NCI-H128 (cell line): Measurements from ENCODE around the gene PPFIBP2.

Experiments
- DNase-seq: peaks from one replicate; lab custom pipeline; 2025; ENCODE audit not compliant: unreplicated experiment; lab: John Stamatoyannopoulos, UW

The PPFIBP2 gene

DNA sequence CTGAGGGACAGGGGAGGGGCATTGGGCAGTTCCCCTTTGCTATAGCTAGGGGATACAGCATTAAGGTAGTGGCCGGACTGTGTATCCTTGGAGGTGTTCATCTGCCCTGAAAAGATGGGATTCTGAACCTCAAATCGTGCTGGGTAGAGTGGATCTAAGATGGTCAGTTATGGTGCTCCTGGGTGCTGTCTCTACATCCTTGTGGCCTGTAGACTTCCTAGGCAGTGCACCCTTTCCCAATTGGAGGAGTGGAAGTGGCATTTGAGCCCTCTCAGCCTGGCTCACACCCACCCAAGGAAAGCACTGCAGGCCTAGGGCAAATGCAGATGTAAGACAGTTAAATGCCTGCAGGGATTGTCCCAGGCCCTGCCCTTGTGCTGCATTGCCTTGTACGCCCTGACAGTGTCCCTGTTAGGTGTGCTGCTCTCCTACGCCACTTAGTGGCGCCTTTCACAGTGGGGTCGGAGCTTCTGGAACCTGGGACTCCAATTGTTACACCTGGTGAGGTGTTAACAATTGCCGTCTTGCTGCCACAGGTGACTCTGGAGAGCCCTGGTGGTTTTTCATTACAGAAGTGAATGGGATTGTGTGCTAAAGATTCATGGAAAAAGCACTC, 35.0 kb downstream of the PPFIBP2 start:
- no peak for DNase-seq

DNA sequence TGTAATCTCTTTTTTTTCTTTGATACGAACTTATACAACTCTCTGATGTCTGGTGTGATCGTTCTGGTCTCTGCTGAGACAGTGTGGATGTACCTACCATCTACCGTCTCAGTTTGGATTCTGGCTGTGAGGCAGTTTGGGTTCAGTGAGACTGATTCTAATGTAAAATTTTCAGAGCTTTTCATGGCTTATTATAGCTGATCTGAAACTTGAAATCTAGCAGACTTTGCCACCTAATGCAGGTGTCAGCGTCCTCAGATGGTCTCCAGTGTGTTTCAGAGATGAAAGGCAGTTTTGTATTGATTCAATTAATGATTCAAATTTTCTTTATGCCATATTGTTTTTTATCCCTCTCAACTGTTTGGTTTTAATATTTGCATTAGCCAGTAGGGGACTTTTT, 35.9 kb downstream of the PPFIBP2 start:
- DNase-seq, result no peak

DNA sequence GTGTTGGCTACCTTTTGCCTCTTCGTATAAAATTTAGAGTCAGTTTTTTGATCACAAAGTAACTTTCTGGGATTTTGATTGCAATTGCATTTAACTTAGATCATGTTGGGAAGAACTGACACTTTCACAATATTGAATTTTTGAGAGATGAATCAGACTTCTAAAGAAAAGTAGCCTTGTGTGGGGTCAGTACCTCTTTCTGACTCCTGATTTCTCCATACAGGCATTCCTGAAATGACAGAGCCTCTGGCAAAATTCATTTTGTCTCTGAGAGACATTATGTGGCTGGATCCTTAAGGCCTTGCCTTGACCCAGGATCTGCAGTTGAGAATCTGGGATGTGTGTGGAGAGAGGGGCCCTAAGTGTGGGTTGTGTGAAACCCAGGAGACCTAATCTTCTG, 37.8 kb downstream of the PPFIBP2 start:
- no peak for DNase-seq

DNA sequence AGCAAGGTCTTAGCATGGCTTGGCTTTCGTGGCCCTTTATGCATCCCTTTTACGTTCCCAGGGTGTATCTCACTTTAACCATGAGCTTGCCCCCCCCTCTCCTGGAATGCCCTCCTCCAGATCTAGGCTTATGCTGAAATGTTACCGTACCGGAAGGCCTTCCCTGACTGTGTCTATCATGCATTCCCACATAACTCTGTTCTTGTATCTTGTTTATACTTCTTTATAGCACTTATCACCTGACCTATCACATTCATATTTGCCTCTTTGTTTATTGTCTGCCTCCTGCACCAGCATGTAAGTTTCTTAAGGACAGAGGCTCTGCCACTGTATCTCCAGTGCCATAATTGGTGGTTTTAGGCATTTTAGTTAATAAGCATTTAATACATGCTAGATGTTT, 38.9 kb downstream of the PPFIBP2 start:
- DNase-seq, result no peak

DNA sequence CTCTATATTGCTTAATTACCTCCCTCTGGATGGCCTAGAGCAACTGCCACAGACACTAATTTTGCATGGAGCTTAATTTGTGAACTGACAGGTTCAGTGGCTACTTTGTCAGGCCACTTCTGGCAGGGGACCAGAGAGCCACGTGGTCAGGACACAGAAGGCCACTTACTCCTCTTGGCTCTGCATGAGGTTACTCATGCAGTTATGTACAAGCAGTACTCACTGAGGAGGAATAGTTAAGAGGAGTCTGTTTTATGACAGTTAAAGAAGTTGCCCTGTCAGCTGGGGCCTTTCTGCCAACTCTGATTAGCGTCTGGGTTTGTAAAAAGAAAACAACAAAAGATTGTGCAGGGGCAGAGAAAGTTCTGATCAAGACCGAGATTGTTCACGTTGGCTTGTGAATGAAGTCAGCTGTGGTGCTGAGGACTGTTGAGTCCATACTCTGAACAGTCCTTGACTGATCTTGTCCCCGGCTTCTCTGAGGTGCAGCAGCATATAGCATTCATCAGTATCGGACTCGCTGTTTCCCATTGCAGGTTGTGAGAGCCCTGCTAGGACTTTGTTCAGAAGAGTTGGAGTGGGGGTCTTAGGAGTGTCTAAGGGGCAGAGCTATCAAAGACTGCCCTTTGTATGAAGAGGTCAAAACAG, 41.4 kb downstream of the PPFIBP2 start:
- no peak for DNase-seq

DNA sequence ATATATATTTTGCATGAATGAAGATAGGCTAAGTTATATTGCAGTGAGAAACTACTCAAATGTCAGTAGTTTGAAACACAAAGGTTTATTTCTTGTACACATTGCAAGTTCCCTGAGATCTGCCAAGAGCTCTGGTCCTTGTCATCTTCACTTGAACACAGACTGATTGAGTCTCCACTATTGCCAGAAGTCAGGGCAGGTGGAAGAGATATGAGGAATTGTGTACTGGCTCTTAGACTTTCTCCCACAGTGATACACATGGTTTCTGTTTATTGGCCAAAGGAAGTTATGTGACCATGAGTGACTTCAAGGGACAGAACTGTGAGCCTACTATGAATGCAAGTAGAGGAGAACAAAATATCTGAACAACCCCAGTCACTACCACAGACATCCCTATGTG, 44.2 kb downstream of the PPFIBP2 start:
- no peak for DNase-seq

DNA sequence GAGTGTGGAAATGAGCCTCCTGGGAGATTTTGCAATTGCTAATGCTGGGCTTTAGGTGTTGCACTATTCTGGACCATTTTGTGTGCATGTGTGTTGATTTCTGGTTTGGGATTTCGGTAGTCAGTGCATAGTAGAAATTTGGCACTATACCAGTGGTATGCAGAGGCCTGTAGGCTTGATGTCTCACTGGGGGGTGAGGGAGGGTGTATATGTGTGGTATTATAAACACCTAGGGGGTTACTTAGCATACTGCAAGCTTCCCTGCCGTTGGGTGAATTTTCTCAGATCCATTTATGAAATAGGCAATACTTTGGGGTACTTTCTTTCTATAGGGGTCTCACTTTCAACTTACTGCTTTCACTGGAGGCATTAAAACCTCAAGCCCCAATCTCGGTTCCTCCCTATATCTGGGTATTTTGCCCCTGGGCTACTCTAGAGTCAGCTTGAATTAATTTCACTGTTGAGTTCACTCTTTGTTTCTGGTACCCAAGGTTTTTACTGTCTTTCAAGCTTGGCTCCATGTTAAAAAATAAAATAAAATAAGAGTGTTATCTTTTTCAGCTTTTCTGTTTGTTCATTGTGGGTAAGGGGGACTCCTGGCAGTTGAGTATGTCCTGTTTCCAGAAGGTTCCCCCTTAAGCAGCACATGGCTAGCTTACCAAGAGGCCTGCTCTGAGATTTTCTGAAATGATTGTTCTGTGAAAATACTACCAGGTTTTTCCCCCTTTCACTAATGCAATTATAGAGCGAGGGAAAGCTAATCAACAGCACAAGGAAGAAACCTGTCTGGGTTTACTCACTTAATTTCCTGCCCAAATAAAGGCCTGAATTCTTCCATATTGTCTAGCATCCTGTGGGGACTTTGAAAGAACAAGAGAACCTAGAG, 45.8 kb downstream of the PPFIBP2 start:
- no peak for DNase-seq

DNA sequence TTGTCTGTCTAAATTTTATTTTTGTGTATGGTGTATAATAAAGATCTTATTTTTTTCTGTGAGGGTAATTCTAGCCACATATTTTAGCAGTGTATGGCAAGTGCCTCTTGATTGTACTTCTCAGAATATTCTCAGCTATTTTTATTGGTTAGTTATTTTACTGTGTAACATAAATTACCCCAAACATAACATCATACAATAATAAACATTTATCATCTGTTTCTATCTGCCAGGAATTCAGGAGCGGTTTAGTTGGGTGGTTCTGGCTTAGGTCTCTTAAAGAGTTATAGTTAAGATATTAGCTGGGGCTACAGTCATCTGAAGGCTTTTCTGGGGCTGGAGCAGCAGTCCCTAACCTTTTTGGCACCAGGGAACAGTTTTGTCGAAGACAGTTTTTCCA, 47.8 kb downstream of the PPFIBP2 start:
- no peak for DNase-seq

DNA sequence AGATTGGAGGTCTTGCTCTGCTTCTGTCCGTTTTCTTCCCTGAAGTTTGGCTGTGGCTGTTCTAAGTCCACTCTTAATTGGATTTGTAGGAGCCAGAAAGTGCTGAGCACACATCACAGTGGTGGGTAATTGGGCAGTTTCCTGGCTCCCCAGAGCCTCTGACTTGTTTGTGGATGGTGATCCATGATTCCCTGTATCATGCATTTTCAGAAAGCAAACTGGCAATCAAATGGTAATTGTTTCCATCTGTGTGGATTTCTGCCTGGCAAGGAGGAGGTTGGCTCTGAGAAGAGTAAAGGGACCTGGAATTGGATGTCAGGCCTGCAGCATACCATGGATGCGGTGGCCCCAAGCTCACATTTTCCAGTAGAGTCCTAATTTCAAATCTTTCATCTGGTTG, 49.5 kb downstream of the PPFIBP2 start:
- no peak for DNase-seq

DNA sequence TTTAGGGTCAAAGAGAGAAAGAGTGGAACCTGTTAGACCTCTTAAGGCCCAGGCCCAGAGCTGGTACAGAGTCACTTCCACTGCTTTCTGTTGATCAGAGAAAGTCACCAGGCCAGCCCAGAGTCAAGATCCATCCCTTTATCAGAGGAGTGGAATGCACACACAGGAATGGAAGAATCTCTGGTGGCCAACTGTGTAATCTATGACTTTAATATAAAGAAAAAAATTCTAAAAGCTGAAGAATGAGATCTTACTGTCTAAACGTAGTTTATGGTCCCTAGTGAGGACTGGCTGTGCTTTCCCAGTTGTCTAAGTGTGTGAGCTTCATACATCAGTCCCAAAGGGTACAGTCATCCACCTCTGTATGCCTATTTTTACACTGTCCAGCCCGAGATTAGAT, 51.0 kb downstream of the PPFIBP2 start:
- no peak for DNase-seq

DNA sequence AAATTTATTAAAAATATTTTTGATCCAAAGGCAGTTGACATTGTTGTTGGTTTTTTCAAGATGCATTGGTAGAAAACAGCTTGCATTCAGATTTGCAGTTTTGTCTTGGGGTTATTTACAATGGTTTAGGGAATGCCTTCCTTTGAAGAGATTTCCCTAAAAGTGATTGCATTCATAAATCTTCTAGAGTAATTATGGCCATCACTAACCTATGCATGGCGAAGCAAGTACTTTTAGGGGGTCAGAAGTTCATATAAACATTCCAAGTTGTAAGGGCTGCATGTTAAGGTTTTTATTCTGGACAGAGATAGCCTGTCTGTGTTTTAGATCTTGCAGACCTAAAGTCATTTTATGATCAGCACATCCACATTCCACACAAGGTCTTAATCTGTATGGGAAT, 53.5 kb downstream of the PPFIBP2 start:
- no peak for DNase-seq

DNA sequence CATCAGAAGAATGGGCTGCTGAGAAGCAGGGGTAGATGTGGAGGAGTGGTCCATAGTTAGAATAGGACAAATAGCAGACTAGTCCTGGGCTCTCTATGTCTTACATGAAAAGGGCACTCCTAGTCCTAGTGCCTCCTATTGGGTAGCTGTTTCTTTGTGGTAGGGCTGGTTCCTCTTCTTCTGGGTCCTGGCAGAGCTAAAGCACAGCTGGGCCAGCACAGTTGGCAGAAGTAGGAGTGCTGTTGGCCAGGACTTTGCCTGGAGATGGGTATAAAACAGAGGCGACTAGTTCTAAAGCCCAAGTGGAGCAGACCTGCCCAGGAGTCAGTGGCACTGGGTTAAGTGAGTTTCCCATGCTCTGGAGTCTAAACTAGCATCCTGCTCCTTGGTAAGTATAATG, 55.2 kb downstream of the PPFIBP2 start:
- DNase-seq, result no peak

DNA sequence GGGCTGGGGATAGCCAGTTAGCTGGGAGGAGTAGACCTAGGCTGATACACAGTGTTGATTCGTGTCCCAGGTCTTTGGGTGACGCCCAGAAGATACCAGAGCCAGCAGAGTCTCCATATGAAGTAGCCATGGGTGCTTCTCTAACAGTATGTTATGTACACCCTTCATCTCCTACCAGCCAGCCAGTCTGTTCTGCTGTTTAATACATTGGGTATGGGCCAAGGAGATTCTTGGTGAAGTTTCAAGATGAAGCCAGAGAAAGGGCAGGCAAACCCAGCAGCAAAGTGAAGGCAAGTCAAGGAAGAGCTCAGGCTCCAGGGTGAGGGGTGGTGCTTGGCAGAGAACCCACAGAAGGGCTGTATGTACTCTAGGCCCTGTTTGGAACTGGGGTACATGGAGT, 56.4 kb downstream of the PPFIBP2 start:
- DNase-seq, result no peak

DNA sequence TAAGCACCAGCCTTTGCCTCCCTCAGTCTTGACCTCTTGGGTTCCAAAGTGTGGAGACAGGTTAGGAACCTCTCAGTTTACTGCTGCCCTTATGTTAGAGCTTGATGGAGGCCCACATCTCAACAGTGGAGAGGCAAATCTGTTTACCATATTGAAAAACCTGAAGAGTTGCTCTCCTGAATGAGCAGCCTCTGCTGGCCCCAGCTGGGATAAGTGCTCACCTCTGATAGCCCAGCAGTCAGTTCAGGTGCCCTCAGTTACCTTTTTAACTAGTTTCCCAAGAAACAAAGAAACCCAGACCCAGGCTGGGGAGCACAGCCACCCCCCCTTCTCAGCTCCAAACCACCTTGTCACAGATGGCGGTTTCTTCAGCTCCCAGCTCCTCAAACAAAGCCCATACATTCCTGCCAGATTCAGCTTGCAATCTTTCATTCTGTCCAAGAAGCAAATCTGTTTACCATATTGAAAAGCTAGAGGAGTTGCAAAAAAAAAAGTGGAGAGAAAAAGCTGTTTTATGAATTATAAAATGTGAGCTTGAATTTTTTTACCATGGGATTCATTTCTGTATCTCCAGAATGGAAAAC, 57.2 kb downstream of the PPFIBP2 start:
- no peak for DNase-seq

DNA sequence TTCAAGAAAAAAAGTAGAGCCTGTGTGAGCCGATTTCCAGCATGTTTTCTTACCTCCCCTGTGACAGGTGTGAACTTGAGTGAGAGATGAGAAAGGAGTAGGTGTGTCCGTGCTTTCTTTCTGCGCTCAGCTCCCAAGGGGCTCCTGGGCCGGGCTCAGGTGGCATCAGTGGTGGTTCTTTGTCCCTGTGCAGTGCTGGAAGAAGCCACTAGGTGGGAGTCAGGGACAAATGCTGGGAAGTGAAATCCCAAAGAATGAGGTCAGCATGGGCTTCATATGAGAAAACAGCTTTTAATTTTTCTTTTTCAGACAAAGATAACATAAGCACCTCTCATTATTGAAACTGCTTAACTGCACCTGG, 57.8 kb downstream of the PPFIBP2 start:
- DNase-seq, result peak; percentile 28

DNA sequence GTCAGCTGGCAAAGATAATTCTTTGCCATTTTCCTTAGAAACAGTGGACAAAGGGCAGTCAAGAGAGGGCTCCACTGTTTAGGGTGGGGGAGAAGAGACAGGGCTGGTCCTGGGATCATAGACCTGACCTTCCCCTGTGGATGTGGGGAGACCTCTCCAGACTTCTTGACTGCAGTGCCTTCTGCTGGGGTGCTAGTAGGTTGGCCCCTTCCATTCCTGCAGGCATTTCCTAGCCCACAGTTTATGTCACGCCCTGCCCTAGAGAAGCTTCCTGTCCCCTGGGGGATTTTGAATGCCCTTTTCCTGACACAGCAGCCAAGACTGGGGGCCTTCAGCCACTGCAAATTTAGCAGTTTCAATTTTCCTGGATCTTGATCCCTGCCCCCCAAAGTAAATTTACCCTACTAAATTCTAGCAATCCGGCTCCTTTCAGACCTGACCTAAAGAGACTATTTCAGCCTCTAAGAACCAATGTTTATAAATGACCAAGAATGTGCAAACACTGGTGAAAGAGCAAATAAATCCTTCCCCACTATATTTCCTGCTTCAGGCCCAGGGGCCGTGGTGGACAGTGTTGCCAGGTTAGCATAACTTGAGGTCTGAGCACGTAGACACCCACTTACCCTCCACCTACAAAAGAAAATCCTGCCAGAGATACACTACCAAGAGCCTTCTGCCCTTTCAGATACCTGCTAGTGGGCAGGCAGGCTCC, 58.4 kb downstream of the PPFIBP2 start:
- no peak for DNase-seq

DNA sequence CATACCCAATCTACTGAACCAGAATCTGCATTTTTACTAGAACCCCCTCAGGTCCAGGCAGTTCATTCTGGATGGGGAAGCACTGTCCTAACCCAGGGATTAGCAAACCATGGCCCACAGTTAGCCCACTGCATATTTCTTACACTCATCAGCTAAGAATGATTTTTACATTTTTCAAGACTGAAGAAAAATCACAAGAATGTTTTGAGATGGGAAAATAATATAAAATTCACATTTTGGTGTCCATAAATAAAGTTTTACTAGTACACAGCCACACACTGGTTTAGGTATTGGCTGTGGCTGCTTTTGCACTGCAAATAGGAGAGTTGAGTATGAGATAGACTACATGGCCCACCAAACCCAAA, 59.4 kb downstream of the PPFIBP2 start:
- DNase-seq, result no peak

DNA sequence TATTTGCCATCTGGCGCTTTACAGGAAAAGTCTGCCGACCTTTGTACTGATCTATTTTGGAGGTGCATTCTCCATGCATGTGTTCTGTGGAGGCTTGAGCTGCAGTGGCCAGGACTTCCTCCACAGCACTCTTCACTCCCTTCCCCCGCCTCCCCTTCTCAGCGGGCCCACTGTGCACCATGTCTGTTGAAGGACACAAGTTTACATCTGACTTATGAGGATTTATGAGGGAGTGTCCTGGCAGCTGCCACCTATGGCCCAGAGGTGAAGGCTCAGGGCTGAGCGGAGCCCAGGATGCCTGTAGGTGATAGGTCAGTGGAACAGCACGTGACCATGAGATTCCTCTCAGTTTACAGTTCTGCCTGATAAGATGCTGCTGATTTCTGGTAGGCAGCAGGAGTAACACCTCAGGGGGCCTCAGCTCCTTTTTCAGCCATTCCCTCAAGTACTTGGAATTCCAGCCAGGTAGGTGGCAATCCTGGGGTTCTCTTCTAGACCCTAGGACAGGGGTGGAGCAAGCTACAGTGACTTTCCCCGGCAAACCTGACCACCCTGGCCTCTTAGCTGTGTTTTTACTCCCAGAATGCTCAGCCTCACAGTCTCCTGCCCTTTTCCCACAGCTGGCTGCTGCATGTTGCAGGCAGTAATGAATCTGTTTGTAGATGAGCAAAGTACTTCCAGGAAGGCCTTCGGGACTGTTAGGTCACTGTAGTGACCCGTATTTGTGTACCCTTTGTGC, 59.9 kb downstream of the PPFIBP2 start:
- DNase-seq, result no peak

DNA sequence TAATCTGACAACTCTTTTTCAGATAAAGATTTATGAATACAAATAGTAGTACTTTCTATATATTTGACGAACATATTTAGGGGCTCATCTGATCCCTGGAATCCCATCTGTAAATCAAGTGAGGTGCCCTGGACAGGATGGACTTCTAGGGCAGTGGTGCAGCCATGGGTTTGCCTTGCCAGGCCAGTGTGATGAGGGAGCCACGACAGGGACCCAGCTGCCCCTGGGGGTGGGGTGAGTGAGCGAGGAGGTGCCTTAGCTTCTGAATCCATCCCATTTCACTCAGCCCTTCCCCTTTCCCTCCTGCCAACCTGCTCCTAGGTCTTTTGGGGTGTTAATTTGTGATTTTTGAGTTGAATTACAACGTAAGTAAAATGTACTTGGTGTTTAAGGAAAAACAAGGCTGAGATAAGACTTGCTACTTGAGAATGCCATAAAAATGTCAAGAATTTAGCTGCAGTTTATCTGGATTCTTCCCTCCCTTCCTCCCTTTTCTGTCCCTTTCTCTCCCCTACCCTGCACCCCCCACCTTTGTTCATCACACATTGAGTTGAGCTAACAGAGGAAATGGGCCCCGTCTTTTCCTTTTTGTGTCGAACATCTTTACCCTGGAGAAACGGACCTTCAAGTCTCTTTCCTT, 60.8 kb downstream of the PPFIBP2 start:
- no peak for DNase-seq
